Ascending aorta (tissue), 2 donors: ENCODE results near the gene PRELP. TPM values are rescaled to one million over a fixed set of nuclear protein-coding genes. Genes with fewer than 3 reads are reported as not detected.

Source experiments
- DNase-seq, 2 donors: peaks; one replicate each; pipeline ENCODE4 v3.0.0-alpha.2; 2019; ENCODE audit warnings: low spot score in 2 of 2
- H3K27ac ChIP-seq, 2 donors: fragments of 200-600 bp; sonication (generic); one replicate each; pipeline ENCODE4 v1.5.1; 2016 to 2017; ENCODE audit warnings: mild to moderate bottlenecking in 1 of 2
- H3K27me3 ChIP-seq: fragments of 200-600 bp; sonication (generic); one replicate; pipeline ENCODE4 v1.5.1; 2017
- H3K36me3 ChIP-seq, 2 donors: fragments of 200-600 bp; sonication (generic); one replicate each; pipeline ENCODE4 v1.5.1; 2016
- H3K4me1 ChIP-seq, 2 donors: fragments of 200-600 bp; sonication (generic); one replicate each; pipeline ENCODE4 v1.5.1; 2016 to 2017; ENCODE audit warnings: mild to moderate bottlenecking in 1 of 2
- H3K4me3 ChIP-seq, 2 donors: fragments of 200-600 bp; sonication (generic); one replicate each; pipeline ENCODE4 v1.5.1; 2016 to 2017; ENCODE audit warnings: mild to moderate bottlenecking in 1 of 2
- H3K9me3 ChIP-seq, 2 donors: fragments of 200-600 bp; sonication (generic); one replicate each; pipeline ENCODE4 v1.5.1; 2016
- intact Hi-C: fragments of 100-400 bp; cut with DNase I; formaldehyde crosslinking; loops from one replicate; pipeline ENCODE4 v1.15.1; 2023
- total RNA-seq: library from RNA; depleted of rRNA; stranded (reverse); fragments of >200 nt; gene quantifications from one replicate; pipeline ENCODE4 v1.1.0, GENCODE V29; 2016
- TF ChIP-seq, protein P1 (sequence below), 3 experiments: fragments of 200-600 bp in 2 of 3; fragments of 450-650 bp in 1 of 3; sonication (generic) in 2 of 3; IDR thresholded peaks; one replicate each; pipeline ENCODE4 v1.5.1; 2016 to 2019; ENCODE audit warnings: antibody characterized with exemption in 3 of 3, mild to moderate bottlenecking in 1 of 3, moderate library complexity in 1 of 3

Gene PRELP
- total RNA-seq, 1 donor from 2014 or later, result 142 TPM

- intact Hi-C loops, result no loop called here
- Histone ChIP-seq H3K27ac (no peak overlapping the region), H3K27me3 (no peaks in the 10 kb centered on the region), H3K36me3 (no peaks in the 10 kb centered on the region), H3K9me3 (no peaks in the 10 kb centered on the region), H3K4me1 (peaks cover 0 to 10% of the 10 kb centered on the region in 2 donors), H3K4me3 (no peak overlapping the region)
- DNase-seq, result peak in 1 of 2 donors; percentile 9
- TF ChIP-seq, protein P1, sequence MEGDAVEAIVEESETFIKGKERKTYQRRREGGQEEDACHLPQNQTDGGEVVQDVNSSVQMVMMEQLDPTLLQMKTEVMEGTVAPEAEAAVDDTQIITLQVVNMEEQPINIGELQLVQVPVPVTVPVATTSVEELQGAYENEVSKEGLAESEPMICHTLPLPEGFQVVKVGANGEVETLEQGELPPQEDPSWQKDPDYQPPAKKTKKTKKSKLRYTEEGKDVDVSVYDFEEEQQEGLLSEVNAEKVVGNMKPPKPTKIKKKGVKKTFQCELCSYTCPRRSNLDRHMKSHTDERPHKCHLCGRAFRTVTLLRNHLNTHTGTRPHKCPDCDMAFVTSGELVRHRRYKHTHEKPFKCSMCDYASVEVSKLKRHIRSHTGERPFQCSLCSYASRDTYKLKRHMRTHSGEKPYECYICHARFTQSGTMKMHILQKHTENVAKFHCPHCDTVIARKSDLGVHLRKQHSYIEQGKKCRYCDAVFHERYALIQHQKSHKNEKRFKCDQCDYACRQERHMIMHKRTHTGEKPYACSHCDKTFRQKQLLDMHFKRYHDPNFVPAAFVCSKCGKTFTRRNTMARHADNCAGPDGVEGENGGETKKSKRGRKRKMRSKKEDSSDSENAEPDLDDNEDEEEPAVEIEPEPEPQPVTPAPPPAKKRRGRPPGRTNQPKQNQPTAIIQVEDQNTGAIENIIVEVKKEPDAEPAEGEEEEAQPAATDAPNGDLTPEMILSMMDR (IDR thresholded peaks at IDR 0.05), result no peak
Measured at GRCh38 chr1:203435615-203436014, 40.0 kb upstream of the PRELP start.

- peak in 1 of 2 donors; percentile 60 for DNase-seq
- Histone ChIP-seq H3K27me3 (no peaks in the 10 kb centered on the region), H3K4me1 (peaks cover 0 to 16% of the 10 kb centered on the region in 2 donors), H3K27ac (no peak overlapping the region), H3K36me3 (no peaks in the 10 kb centered on the region), H3K9me3 (no peaks in the 10 kb centered on the region), H3K4me3 (no peak overlapping the region)
- intact Hi-C loops, result no loop called here
- TF ChIP-seq, protein P1 (IDR thresholded peaks at IDR 0.05), result no peak
Measured at GRCh38 chr1:203437696-203438315, 37.8 kb upstream of the PRELP start.

- H3K4me3 ChIP-seq, result no peak overlapping the region
- peak overlapping the region in 1 of 2 donors; percentile 29 for H3K27ac ChIP-seq
- peaks cover 0 to 16% of the 10 kb centered on the region in 2 donors for H3K4me1 ChIP-seq
- no peaks in the 10 kb centered on the region for H3K9me3 ChIP-seq
- DNase-seq, result peak in 1 of 2 donors; percentile 9
- H3K36me3 ChIP-seq, result no peaks in the 10 kb centered on the region
- H3K27me3 ChIP-seq, result no peaks in the 10 kb centered on the region
- intact Hi-C loops, result no loop called here
- TF ChIP-seq, protein P1 (IDR thresholded peaks at IDR 0.05), result no peak
Measured at GRCh38 chr1:203439131-203439730, 36.4 kb upstream of the PRELP start.

- Histone ChIP-seq H3K4me3 (no peak overlapping the region), H3K9me3 (no peaks in the 10 kb centered on the region), H3K36me3 (no peaks in the 10 kb centered on the region), H3K4me1 (peaks cover 0 to 16% of the 10 kb centered on the region in 2 donors), H3K27me3 (no peaks in the 10 kb centered on the region), H3K27ac (peak overlapping the region; percentile 73 to 79)
- peak in 1 of 2 donors; percentile 92 for DNase-seq
- intact Hi-C loops, result loop anchor here (1.0 to 5.0 kb wide), 5 partner anchors 33 to 168 kb away; no protein-coding TSS in a partner anchor
- TF ChIP-seq, protein P1 (IDR thresholded peaks at IDR 0.05), result peak; percentile 79 to 86 (median 82)
Measured at GRCh38 chr1:203440771-203441170, 34.8 kb upstream of the PRELP start.

GRCh38 chr1:203441766-203442165 is 33.8 kb upstream of the PRELP start:
- Histone ChIP-seq H3K27me3 (no peaks in the 10 kb centered on the region), H3K9me3 (no peaks in the 10 kb centered on the region), H3K4me3 (no peak overlapping the region), H3K4me1 (peaks cover 0 to 16% of the 10 kb centered on the region in 2 donors), H3K27ac (peak overlapping the region; percentile 73 to 79), H3K36me3 (no peaks in the 10 kb centered on the region)
- TF ChIP-seq, protein P1 (IDR thresholded peaks at IDR 0.05), result no peak
- intact Hi-C loops, result loop anchor here (1.0 to 5.0 kb wide), 3 partner anchors 34 to 169 kb away; no protein-coding TSS in a partner anchor
- no peak for DNase-seq
